ENCODE data around the gene COL27A1.

Gene COL27A1

GRCh38 chr9:114149181-114149580, 6.2 kb upstream of the COL27A1 start:
- no peak for DNase-seq (ENCODE audit: low read depth)

GRCh38 chr9:114149765-114150340, 5.5 kb upstream of the COL27A1 start:
- DNase-seq (ENCODE audit: low read depth), result no peak

- DNase-seq (ENCODE audit: low read depth), result no peak
These were observed 4.7 kb upstream of the COL27A1 start for GRCh38 chr9:114150608-114151007.

GRCh38 chr9:114151426-114151956, 3.8 kb upstream of the COL27A1 start:
- DNase-seq (ENCODE audit: low read depth), result no peak

- DNase-seq (ENCODE audit: low read depth), result no peak
These were observed 1.4 kb upstream of the COL27A1 start for GRCh38 chr9:114153761-114154599.

GRCh38 chr9:114154600-114155102, 686 bp upstream of the COL27A1 start:
- no peak for DNase-seq (ENCODE audit: low read depth)

- no peak for DNase-seq (ENCODE audit: low read depth)
These were observed 789 bp downstream of the COL27A1 start for GRCh38 chr9:114155995-114156656.

- DNase-seq (ENCODE audit: low read depth), result peak; percentile 69
These were observed 1.5 kb downstream of the COL27A1 start for GRCh38 chr9:114156657-114157421.

GRCh38 chr9:114157516-114158176, 2.3 kb downstream of the COL27A1 start:
- no peak for DNase-seq (ENCODE audit: low read depth)

GRCh38 chr9:114158482-114159130, 3.3 kb downstream of the COL27A1 start:
- no peak for DNase-seq (ENCODE audit: low read depth)

GRCh38 chr9:114159691-114160090, 4.4 kb downstream of the COL27A1 start:
- DNase-seq (ENCODE audit: low read depth), result no peak

- DNase-seq (ENCODE audit: low read depth), result no peak
These were observed 6.2 kb downstream of the COL27A1 start for GRCh38 chr9:114161513-114161912.

GRCh38 chr9:114163517-114163951, 8.2 kb downstream of the COL27A1 start:
- no peak for DNase-seq (ENCODE audit: low read depth)

- DNase-seq (ENCODE audit: low read depth), result no peak
These were observed 9.0 kb downstream of the COL27A1 start for GRCh38 chr9:114164191-114164794.

GRCh38 chr9:114165407-114166102, 10.2 kb downstream of the COL27A1 start:
- no peak for DNase-seq (ENCODE audit: low read depth)

GRCh38 chr9:114166103-114166470, 10.8 kb downstream of the COL27A1 start:
- DNase-seq (ENCODE audit: low read depth), result no peak

GRCh38 chr9:114166614-114167572, 11.6 kb downstream of the COL27A1 start:
- no peak for DNase-seq (ENCODE audit: low read depth)

- DNase-seq (ENCODE audit: low read depth), result no peak
These were observed 12.3 kb downstream of the COL27A1 start for GRCh38 chr9:114167591-114168091.

Data from GM04504 (cell line).